IMR-90 (cell line): ENCODE measurements around the gene CCK. TPM values are rescaled to one million over a fixed set of nuclear protein-coding genes. Genes with fewer than 3 reads are reported as not detected.

Experiments used
- ATAC-seq: fragments of 200-7000 bp; cut with Tn5 transposase; 2 replicates; pipeline ENCODE4 v1.9.1; 2020; ENCODE audit warnings: low read depth, mild to moderate bottlenecking, moderate library complexity
- BruUV-seq: library from RNA; stranded (reverse); fragments of 400-500 nt; replicated peaks from 2 replicates; lab custom pipeline; 2021; lab: Mats Ljungman, UMichigan
- CTCF ChIA-PET: fragments of 300-600 bp; formaldehyde crosslinking; extraction: SDS; loops from one replicate; lab custom pipeline; 2021; ENCODE audit warnings: antibody characterized with exemption; lab: Yijun Ruan, JAX
- POLR2A ChIA-PET: fragments of 300-600 bp; sonication (Branson Sonifier 250); formaldehyde crosslinking; loops from one replicate; lab custom pipeline; 2022; ENCODE audit warnings: antibody characterized with exemption; ENCODE audit not compliant: unreplicated experiment; lab: Charles Lee
- DNase-seq: peaks from one replicate; pipeline ENCODE4 v3.0.0; 2013
- H2AFZ ChIP-seq: replicated peaks from 2 replicates; pipeline ENCODE3; 2013; ENCODE audit warnings: low read length, mild to moderate bottlenecking; ENCODE audit not compliant: poor library complexity
- H2AK5ac ChIP-seq: 2 replicates; pipeline ENCODE4 v1.6.1; 2013; ENCODE audit warnings: low read depth, low read length, inconsistent platforms
- H2AK9ac ChIP-seq: replicated peaks from 2 replicates; pipeline ENCODE3; 2013; ENCODE audit warnings: mild to moderate bottlenecking, low read depth, low read length, moderate library complexity; ENCODE audit not compliant: poor library complexity
- H2BK120ac ChIP-seq: 2 replicates; pipeline ENCODE4 v1.6.1; 2013; ENCODE audit warnings: low read depth, low read length, inconsistent platforms
- H2BK15ac ChIP-seq: 3 replicates; pipeline ENCODE4 v1.6.1; 2013; ENCODE audit warnings: low read depth, low read length, inconsistent platforms
- H2BK20ac ChIP-seq: 2 replicates; pipeline ENCODE4 v1.6.1; 2013; ENCODE audit warnings: low read depth, mild to moderate bottlenecking, inconsistent platforms, low read length, moderate library complexity
- H2BK5ac ChIP-seq: 2 replicates; pipeline ENCODE4 v1.6.1; 2013; ENCODE audit warnings: mild to moderate bottlenecking, low read depth, low read length, inconsistent platforms; ENCODE audit not compliant: poor library complexity, severe bottlenecking
- H3K14ac ChIP-seq: replicated peaks from 2 replicates; pipeline ENCODE4 v1.6.1; 2013; ENCODE audit warnings: low read depth, low read length, inconsistent platforms
- H3K18ac ChIP-seq: 2 replicates; pipeline ENCODE4 v1.6.1; 2013; ENCODE audit warnings: low read depth, low read length, control low read depth
- H3K23ac ChIP-seq: 2 replicates; pipeline ENCODE4 v1.6.1; 2013; ENCODE audit warnings: low read depth, low read length, inconsistent platforms
- H3K27ac ChIP-seq: 2 replicates; pipeline ENCODE4 v1.5.1; 2013; ENCODE audit warnings: mild to moderate bottlenecking, control low read depth, low read length; ENCODE audit not compliant: insufficient read depth
- H3K27me3 ChIP-seq: 2 replicates; pipeline ENCODE4 v1.6.1; 2013; ENCODE audit warnings: low read length; ENCODE audit not compliant: control insufficient read depth, insufficient read depth
- H3K36me3 ChIP-seq: 2 replicates; pipeline ENCODE4 v1.6.1; 2013; ENCODE audit warnings: low read length, mixed read lengths; ENCODE audit not compliant: control insufficient read depth, insufficient read depth
- H3K4ac ChIP-seq: 2 replicates; pipeline ENCODE4 v1.6.1; 2013; ENCODE audit warnings: low read depth, low read length, inconsistent platforms
- H3K4me1 ChIP-seq: 2 replicates; pipeline ENCODE4 v1.6.1; 2013; ENCODE audit warnings: low read length, mixed read lengths; ENCODE audit not compliant: control insufficient read depth, insufficient read depth
- H3K4me2 ChIP-seq: 2 replicates; pipeline ENCODE4 v1.6.1; 2013; ENCODE audit warnings: low read depth, mild to moderate bottlenecking, control low read depth, low read length, moderate library complexity
- H3K4me3 ChIP-seq: 2 replicates; pipeline ENCODE4 v1.5.1; 2013; ENCODE audit warnings: low read depth, mild to moderate bottlenecking, control low read depth, low read length, moderate library complexity; ENCODE audit not compliant: insufficient read depth
- H3K56ac ChIP-seq: 2 replicates; pipeline ENCODE4 v1.6.1; 2013; ENCODE audit warnings: low read length, inconsistent platforms; ENCODE audit not compliant: insufficient read depth; ENCODE audit errors: extremely low read depth
- H3K79me1 ChIP-seq, 2 experiments: 2 replicates each; pipeline ENCODE4 v1.6.1; 2013; ENCODE audit warnings: low read length in 2 of 2, inconsistent platforms in 1 of 2, low read depth in 1 of 2
- H3K9ac ChIP-seq: 2 replicates; pipeline ENCODE4 v1.6.1; 2013; ENCODE audit warnings: low read depth, low read length, control low read depth
- H3K9me1 ChIP-seq: 2 replicates; pipeline ENCODE4 v1.6.1; 2013; ENCODE audit warnings: low read length, inconsistent platforms; ENCODE audit not compliant: insufficient read depth
- H3K9me3 ChIP-seq: 2 replicates; pipeline ENCODE4 v1.6.1; 2013; ENCODE audit warnings: low read length; ENCODE audit not compliant: control insufficient read depth, insufficient read depth
- H4K20me1 ChIP-seq: 2 replicates; pipeline ENCODE4 v1.6.1; 2013; ENCODE audit warnings: low read length, inconsistent platforms; ENCODE audit not compliant: insufficient read depth
- H4K5ac ChIP-seq: 2 replicates; pipeline ENCODE4 v1.6.1; 2013; ENCODE audit warnings: mild to moderate bottlenecking, low read depth, low read length, control low read depth
- H4K8ac ChIP-seq, 2 experiments: 2 replicates each; pipeline ENCODE4 v1.6.1; 2013; ENCODE audit warnings: low read depth in 2 of 2, low read length in 2 of 2, control low read depth in 1 of 2, inconsistent platforms in 1 of 2
- H4K91ac ChIP-seq: 2 replicates; pipeline ENCODE4 v1.6.1; 2013; ENCODE audit warnings: low read depth, low read length, inconsistent platforms; ENCODE audit not compliant: insufficient read depth
- CEBPB ChIP-seq: IDR thresholded peaks from 2 replicates; pipeline ENCODE4 v1.6.1; 2012; ENCODE audit warnings: low read depth, low read length, improper control_type of control experiment
- CHD1 ChIP-seq: IDR thresholded peaks from 2 replicates; pipeline ENCODE4 v1.6.1; 2012; ENCODE audit warnings: low read depth, low read length, improper control_type of control experiment
- MAFK ChIP-seq: IDR thresholded peaks from 2 replicates; pipeline ENCODE4 v1.6.1; 2012; ENCODE audit warnings: low read depth, low read length, improper control_type of control experiment
- MXI1 ChIP-seq: IDR thresholded peaks from 2 replicates; pipeline ENCODE4 v1.6.1; 2012; ENCODE audit warnings: low read depth, mild to moderate bottlenecking, low read length, moderate library complexity, borderline replicate concordance
- NFE2L2 ChIP-seq: fragments of 150-350 bp; IDR thresholded peaks from 2 replicates; pipeline ENCODE4 v1.6.1; 2016; ENCODE audit warnings: low read depth, mild to moderate bottlenecking, low read length
- RFX5 ChIP-seq: IDR thresholded peaks from 2 replicates; pipeline ENCODE4 v1.8.0; 2012; ENCODE audit warnings: low read depth, mild to moderate bottlenecking, low read length, moderate library complexity
- SMC3 ChIP-seq: fragments of 150-350 bp; IDR thresholded peaks from 2 replicates; pipeline ENCODE4 v1.6.1; 2016; ENCODE audit warnings: low read depth, mild to moderate bottlenecking, antibody characterized with exemption, low read length, moderate library complexity
- WGBS, 2 experiments: methylation state at CpG; one replicate each; pipeline versions ENCODE4 v1.1.5 to v1.1.7; 2013; ENCODE audit warnings: missing lambda C conversion rate in 2 of 2; ENCODE audit not compliant: insufficient read length in 1 of 2; ENCODE audit errors: extremely low coverage in 2 of 2; 5-methylcytosine and 5-hydroxymethylcytosine counted together
- dilution Hi-C: fragments of 300-500 bp; cut with HindIII; formaldehyde crosslinking; loops from one replicate; pipeline ENCODE4 v1.14.3; 2018; ENCODE audit warnings: low sequenced_read_pairs; ENCODE audit not compliant: unreplicated experiment
- in situ Hi-C: fragments of 300-500 bp; cut with MboI; formaldehyde crosslinking; loops from 3 replicates; pipeline ENCODE4 v1.14.3; 2019; ENCODE audit warnings: low sequenced_read_pairs, inconsistent platforms, mixed read lengths
- intact Hi-C: fragments of 100-400 bp; cut with micrococcal nuclease; formaldehyde crosslinking; loops from 2 replicates; pipeline ENCODE4 v1.10.0; 2022
- polyA plus RNA-seq, 3 experiments: library from polyadenylated mRNA; depleted of rRNA; stranded (reverse); fragments of >200 nt; gene quantifications; 2 replicates each; pipeline ENCODE4 v1.2.3, GENCODE V29; 2012; ENCODE audit warnings: low replicate concordance in 1 of 3
- total RNA-seq: library from RNA; depleted of rRNA; stranded (reverse); fragments of >200 nt; gene quantifications from 2 replicates; pipeline ENCODE4 v1.2.3, GENCODE V29; 2012
- TF ChIP-seq, protein P1 (sequence below): fragments of 150-350 bp; IDR thresholded peaks from 2 replicates; pipeline ENCODE4 v1.6.1; 2017; ENCODE audit warnings: mild to moderate bottlenecking, antibody characterized with exemption, low read length, low read depth
- TF ChIP-seq, protein P2 (sequence below): fragments of 150-350 bp; IDR thresholded peaks from 2 replicates; pipeline ENCODE4 v1.6.1; 2016; ENCODE audit warnings: low read depth, mild to moderate bottlenecking, low read length, moderate library complexity, borderline replicate concordance

Gene CCK
- total and polyA plus RNA-seq, 2 of the 4 experiments (the other 2 are of a cell fraction), result 0.43 TPM; not detected in 1

DNA sequence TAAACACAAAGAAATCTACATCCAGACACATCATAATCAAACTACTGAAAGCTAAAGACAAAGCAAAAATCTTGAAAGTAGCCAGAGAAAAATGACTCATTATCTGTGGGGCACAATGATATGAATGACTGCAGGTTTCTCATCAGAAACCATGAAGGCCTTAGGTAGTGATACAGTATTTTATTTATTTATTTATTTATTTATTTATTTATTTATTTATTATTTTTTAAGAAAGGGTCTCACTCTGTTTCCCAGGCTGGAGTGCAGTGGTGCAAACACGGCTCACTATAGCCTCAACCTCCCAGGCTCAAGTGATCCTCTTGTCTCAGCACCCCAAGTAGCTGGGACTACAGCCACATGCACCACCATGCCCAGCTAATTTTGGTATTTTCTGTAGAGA is 15.2 kb downstream of the CCK start:
- Histone ChIP-seq H3K14ac (no peak overlapping the region), H4K20me1 (no peaks in the 10 kb centered on the region), H2AK5ac (no peak overlapping the region), H3K79me1 (no peaks in the 10 kb centered on the region), H4K8ac (no peak overlapping the region), H3K36me3 (no peaks in the 10 kb centered on the region), H3K4me2 (no peak overlapping the region), H3K9me3 (no peaks in the 10 kb centered on the region), H3K27me3 (peaks cover 27% of the 10 kb centered on the region), H3K27ac (no peak overlapping the region), H3K4me1 (no peaks in the 10 kb centered on the region; the same call in 1 of the 2 replicates), H4K91ac (no peak overlapping the region), H3K56ac (no peak overlapping the region), H4K5ac (no peak overlapping the region), H2BK20ac (no peak overlapping the region), H3K23ac (no peak overlapping the region), H3K9ac (no peak overlapping the region), H2BK120ac (no peak overlapping the region), H2AK9ac (no peak overlapping the region), H2AFZ (no peak overlapping the region), H3K9me1 (no peaks in the 10 kb centered on the region), H2BK15ac (no peak overlapping the region), H3K4me3 (no peak overlapping the region), H3K18ac (no peak overlapping the region), H2BK5ac (no peak overlapping the region), H3K4ac (no peak overlapping the region)
- ATAC-seq (no peak), DNase-seq (no peak)
- intact Hi-C loops, result no loop called here
- BruUV-seq, result no TSS peak
- dilution Hi-C loops, result no loop called here
- in situ Hi-C loops, result loop anchor here (10.0 kb wide), 1 partner anchor 284 kb away; no protein-coding TSS in a partner anchor
- WGBS, 2 experiments, result no CpG with 5 or more reads among the region's 1 CpG
- POLR2A ChIA-PET, result no interaction called here
- TF ChIP-seq NFE2L2, result no peak
- no peak for TF ChIP-seq MAFK
- TF ChIP-seq CEBPB, result no peak
- no peak for TF ChIP-seq RFX5
- no peak for TF ChIP-seq MXI1
- TF ChIP-seq SMC3, result no peak
- TF ChIP-seq CHD1, result no peak
- TF ChIP-seq, protein P1, sequence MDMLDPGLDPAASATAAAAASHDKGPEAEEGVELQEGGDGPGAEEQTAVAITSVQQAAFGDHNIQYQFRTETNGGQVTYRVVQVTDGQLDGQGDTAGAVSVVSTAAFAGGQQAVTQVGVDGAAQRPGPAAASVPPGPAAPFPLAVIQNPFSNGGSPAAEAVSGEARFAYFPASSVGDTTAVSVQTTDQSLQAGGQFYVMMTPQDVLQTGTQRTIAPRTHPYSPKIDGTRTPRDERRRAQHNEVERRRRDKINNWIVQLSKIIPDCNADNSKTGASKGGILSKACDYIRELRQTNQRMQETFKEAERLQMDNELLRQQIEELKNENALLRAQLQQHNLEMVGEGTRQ, result no peak
- TF ChIP-seq, protein P2, sequence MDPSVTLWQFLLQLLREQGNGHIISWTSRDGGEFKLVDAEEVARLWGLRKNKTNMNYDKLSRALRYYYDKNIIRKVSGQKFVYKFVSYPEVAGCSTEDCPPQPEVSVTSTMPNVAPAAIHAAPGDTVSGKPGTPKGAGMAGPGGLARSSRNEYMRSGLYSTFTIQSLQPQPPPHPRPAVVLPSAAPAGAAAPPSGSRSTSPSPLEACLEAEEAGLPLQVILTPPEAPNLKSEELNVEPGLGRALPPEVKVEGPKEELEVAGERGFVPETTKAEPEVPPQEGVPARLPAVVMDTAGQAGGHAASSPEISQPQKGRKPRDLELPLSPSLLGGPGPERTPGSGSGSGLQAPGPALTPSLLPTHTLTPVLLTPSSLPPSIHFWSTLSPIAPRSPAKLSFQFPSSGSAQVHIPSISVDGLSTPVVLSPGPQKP, result no peak
- CTCF ChIA-PET, result no interaction called here
